IPS DF 6.9 (cell line): Measurements from ENCODE around the gene COL4A2.

ENCODE experiments used
- DNase-seq: peaks from one replicate; pipeline ENCODE4 v3.0.0-alpha.2; 2013; ENCODE audit warnings: low read depth, low spot score
- H3K27ac ChIP-seq: one replicate; pipeline ENCODE4 v1.5.1; 2013; ENCODE audit warnings: low read length, control low read depth
- H3K27me3 ChIP-seq: 2 replicates; pipeline ENCODE4 v1.6.1; 2013; ENCODE audit warnings: mild to moderate bottlenecking, low read length; ENCODE audit not compliant: control insufficient read depth, insufficient read depth
- H3K36me3 ChIP-seq: 2 replicates; pipeline ENCODE4 v1.6.1; 2013; ENCODE audit warnings: low read length; ENCODE audit not compliant: control insufficient read depth, insufficient read depth
- H3K4me1 ChIP-seq: 2 replicates; pipeline ENCODE4 v1.6.1; 2013; ENCODE audit warnings: low read length; ENCODE audit not compliant: control insufficient read depth, insufficient read depth
- H3K4me3 ChIP-seq: 2 replicates; pipeline ENCODE4 v1.5.1; 2013; ENCODE audit warnings: mild to moderate bottlenecking, low read length
- H3K9me3 ChIP-seq: 2 replicates; pipeline ENCODE4 v1.6.1; 2013; ENCODE audit warnings: low read length, inconsistent platforms; ENCODE audit not compliant: control insufficient read depth, insufficient read depth
- WGBS: extraction: QIAGEN DNeasy Blood & Tissue Kit; methylation state at CpG from one replicate; pipeline ENCODE4 v1.1.7; 2013; ENCODE audit warnings: mixed read lengths, missing lambda C conversion rate; ENCODE audit not compliant: insufficient read length, insufficient coverage; 5-methylcytosine and 5-hydroxymethylcytosine counted together

Gene COL4A2

GRCh38 chr13:110330491-110331011 lies 23.5 kb downstream of the COL4A2 start:
- no peaks in the 10 kb centered on the region for H3K27me3 ChIP-seq
- H3K36me3 ChIP-seq: no peaks in the 10 kb centered on the region
- no peak overlapping the region for H3K4me3 ChIP-seq
- H3K27ac ChIP-seq: no peak overlapping the region
- H3K9me3 ChIP-seq: no peaks in the 10 kb centered on the region
- H3K4me1 ChIP-seq: peaks cover 6% of the 10 kb centered on the region; the same call in 1 of the 2 replicates
- WGBS: no CpG with 5 or more reads among the region's 11 CpGs
- DNase-seq: no peak

- WGBS: no CpG with 5 or more reads among the region's 11 CpGs
- no peak for DNase-seq
- Histone ChIP-seq H3K27me3 (no peaks in the 10 kb centered on the region), H3K4me1 (peaks cover 6% of the 10 kb centered on the region; the same call in 1 of the 2 replicates), H3K4me3 (no peak overlapping the region), H3K36me3 (no peaks in the 10 kb centered on the region), H3K27ac (no peak overlapping the region), H3K9me3 (no peaks in the 10 kb centered on the region)
Observed at GRCh38 chr13:110331362-110331761, 24.3 kb downstream of the COL4A2 start.

- Histone ChIP-seq H3K9me3 (no peaks in the 10 kb centered on the region), H3K36me3 (no peaks in the 10 kb centered on the region), H3K4me3 (no peak overlapping the region), H3K27me3 (no peaks in the 10 kb centered on the region), H3K4me1 (peaks cover 2% of the 10 kb centered on the region; the same call in 1 of the 2 replicates), H3K27ac (no peak overlapping the region)
- DNase-seq: no peak
- no CpG with 5 or more reads among the region's 2 CpGs for WGBS
Observed at GRCh38 chr13:110332750-110333149, 25.7 kb downstream of the COL4A2 start.

GRCh38 chr13:110333837-110334236 lies 26.8 kb downstream of the COL4A2 start:
- Histone ChIP-seq H3K27ac (no peak overlapping the region), H3K27me3 (no peaks in the 10 kb centered on the region), H3K9me3 (no peaks in the 10 kb centered on the region), H3K4me1 (peaks cover 2% of the 10 kb centered on the region; the same call in 1 of the 2 replicates), H3K36me3 (no peaks in the 10 kb centered on the region), H3K4me3 (no peak overlapping the region)
- no CpG with 5 or more reads among the region's 12 CpGs for WGBS
- DNase-seq: no peak

- DNase-seq: no peak
- Histone ChIP-seq H3K4me3 (no peak overlapping the region), H3K27me3 (no peaks in the 10 kb centered on the region), H3K36me3 (no peaks in the 10 kb centered on the region), H3K4me1 (peaks cover 2% of the 10 kb centered on the region; the same call in 1 of the 2 replicates), H3K27ac (no peak overlapping the region), H3K9me3 (no peaks in the 10 kb centered on the region)
- WGBS: no CpG with 5 or more reads among the region's 8 CpGs
Observed at GRCh38 chr13:110334256-110334655, 27.2 kb downstream of the COL4A2 start.

GRCh38 chr13:110334841-110335490 lies 27.9 kb downstream of the COL4A2 start:
- H3K27ac ChIP-seq: no peak overlapping the region
- no peak overlapping the region for H3K4me3 ChIP-seq
- no peaks in the 10 kb centered on the region for H3K27me3 ChIP-seq
- DNase-seq: no peak
- no peaks in the 10 kb centered on the region for H3K36me3 ChIP-seq
- H3K9me3 ChIP-seq: no peaks in the 10 kb centered on the region
- no peaks in the 10 kb centered on the region for H3K4me1 ChIP-seq
- WGBS: no CpG with 5 or more reads among the region's 11 CpGs

GRCh38 chr13:110336108-110336507 lies 29.0 kb downstream of the COL4A2 start:
- Histone ChIP-seq H3K36me3 (no peaks in the 10 kb centered on the region), H3K4me3 (no peak overlapping the region), H3K27ac (no peak overlapping the region), H3K27me3 (no peaks in the 10 kb centered on the region), H3K9me3 (no peaks in the 10 kb centered on the region), H3K4me1 (no peaks in the 10 kb centered on the region)
- DNase-seq: no peak
- WGBS: no CpG with 5 or more reads among the region's 9 CpGs

- Histone ChIP-seq H3K27me3 (no peaks in the 10 kb centered on the region), H3K36me3 (no peaks in the 10 kb centered on the region), H3K9me3 (no peaks in the 10 kb centered on the region), H3K27ac (no peak overlapping the region), H3K4me1 (no peaks in the 10 kb centered on the region), H3K4me3 (no peak overlapping the region)
- no peak for DNase-seq
- WGBS: no CpG with 5 or more reads among the region's 5 CpGs
Observed at GRCh38 chr13:110336681-110337080, 29.6 kb downstream of the COL4A2 start.

GRCh38 chr13:110337247-110337646 lies 30.2 kb downstream of the COL4A2 start:
- DNase-seq: no peak
- Histone ChIP-seq H3K4me3 (no peak overlapping the region), H3K9me3 (no peaks in the 10 kb centered on the region), H3K4me1 (peaks cover under 1% of the 10 kb centered on the region; the same call in 1 of the 2 replicates), H3K27me3 (no peaks in the 10 kb centered on the region), H3K36me3 (no peaks in the 10 kb centered on the region), H3K27ac (no peak overlapping the region)
- no CpG with 5 or more reads among the region's 7 CpGs for WGBS

GRCh38 chr13:110338441-110339101 lies 31.5 kb downstream of the COL4A2 start:
- no peak overlapping the region for H3K4me3 ChIP-seq
- no peaks in the 10 kb centered on the region for H3K9me3 ChIP-seq
- no peak for DNase-seq
- peaks cover 2% of the 10 kb centered on the region; the same call in 1 of the 2 replicates for H3K4me1 ChIP-seq
- no peak overlapping the region for H3K27ac ChIP-seq
- no peaks in the 10 kb centered on the region for H3K36me3 ChIP-seq
- no peaks in the 10 kb centered on the region for H3K27me3 ChIP-seq
- no CpG with 5 or more reads among the region's 13 CpGs for WGBS
